Measurements from ENCODE around the gene LMBRD1.

- TF ChIP-seq KDM5A (IDR thresholded peaks at IDR 0.05; ENCODE audit: low read length): no peak
- no peak; the same call in 1 of the 2 replicates for TF ChIP-seq CEBPB (IDR thresholded peaks at IDR 0.05; ENCODE audit: low read depth, low read length)
- TF ChIP-seq SP1 (IDR thresholded peaks at IDR 0.05; ENCODE audit: low read depth, low read length): no peak
- TF ChIP-seq MAX (IDR thresholded peaks at IDR 0.05): no peak
These were observed 169.2 kb downstream of the LMBRD1 start for GRCh38 chr6:69627625-69628024.
